Epithelial cell of esophagus (primary cell): ENCODE measurements around the gene ZSCAN5B.
"Not testable (repeated sequence)": the region's sequence is repeated elsewhere in the genome, so short reads cannot be mapped to it uniquely, and the experiment has no call there.

Experiments
- DNase-seq: peaks from one replicate; pipeline ENCODE4 v3.0.0; 2010; ENCODE audit warnings: low read depth
- H3K4me3 ChIP-seq: 2 replicates; pipeline ENCODE4 v1.5.1; 2011; ENCODE audit warnings: mild to moderate bottlenecking, low read length, control low read depth
- TF ChIP-seq, protein P1 (sequence below): IDR thresholded peaks from 2 replicates; pipeline ENCODE4 v1.5.1; 2011; ENCODE audit warnings: low read depth, mild to moderate bottlenecking, low read length, control low read depth, inconsistent platforms; ENCODE audit not compliant: insufficient read depth; ENCODE audit errors: missing control alignments

The ZSCAN5B gene

DNA sequence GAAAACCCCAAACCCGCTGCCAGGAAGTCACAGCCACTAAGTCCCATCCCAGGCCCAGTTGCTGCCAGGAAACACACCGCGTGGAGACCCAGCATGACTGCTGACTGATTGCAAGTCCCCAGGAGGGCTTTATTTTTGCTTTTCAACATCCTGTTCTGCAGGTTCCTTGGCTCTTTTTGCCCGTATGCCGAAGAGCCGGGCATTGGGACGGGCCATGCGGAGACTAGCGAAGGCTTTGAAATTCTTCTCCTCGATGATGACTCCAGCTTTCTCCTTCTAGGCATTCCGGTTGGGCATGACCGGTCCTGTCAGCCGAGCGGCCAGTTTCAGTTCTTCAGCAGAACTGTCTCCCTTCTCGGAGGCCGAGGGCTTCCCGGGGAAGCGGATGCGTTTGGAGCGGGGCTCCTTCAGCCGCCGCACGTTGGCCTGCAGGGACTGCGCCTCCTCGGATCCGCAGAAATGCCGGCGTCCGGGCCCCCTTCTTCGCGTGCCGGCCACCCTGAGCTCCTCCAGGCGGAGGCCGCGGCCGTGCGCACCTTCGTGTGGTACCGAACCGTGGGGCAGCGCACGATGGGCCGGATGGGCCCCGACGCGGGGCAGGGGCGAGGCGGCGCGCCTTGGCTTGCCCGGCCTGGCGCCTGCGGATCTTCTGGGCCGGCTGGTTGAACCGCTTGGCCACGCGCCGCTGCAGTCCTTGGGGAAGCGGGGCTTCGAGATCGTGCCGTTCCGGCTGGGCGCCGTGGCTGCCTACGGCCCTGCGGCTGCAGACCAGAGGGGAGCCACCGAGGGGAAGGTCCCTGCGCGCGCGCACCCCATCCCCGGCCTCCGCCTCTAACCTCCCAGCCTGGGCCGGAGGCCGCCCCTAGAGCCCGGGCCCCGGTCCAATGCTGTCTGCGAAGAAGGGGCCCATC is 19.7 kb upstream of the ZSCAN5B start:
- peak overlapping the region; percentile 36 for H3K4me3 ChIP-seq
- TF ChIP-seq, protein P1, sequence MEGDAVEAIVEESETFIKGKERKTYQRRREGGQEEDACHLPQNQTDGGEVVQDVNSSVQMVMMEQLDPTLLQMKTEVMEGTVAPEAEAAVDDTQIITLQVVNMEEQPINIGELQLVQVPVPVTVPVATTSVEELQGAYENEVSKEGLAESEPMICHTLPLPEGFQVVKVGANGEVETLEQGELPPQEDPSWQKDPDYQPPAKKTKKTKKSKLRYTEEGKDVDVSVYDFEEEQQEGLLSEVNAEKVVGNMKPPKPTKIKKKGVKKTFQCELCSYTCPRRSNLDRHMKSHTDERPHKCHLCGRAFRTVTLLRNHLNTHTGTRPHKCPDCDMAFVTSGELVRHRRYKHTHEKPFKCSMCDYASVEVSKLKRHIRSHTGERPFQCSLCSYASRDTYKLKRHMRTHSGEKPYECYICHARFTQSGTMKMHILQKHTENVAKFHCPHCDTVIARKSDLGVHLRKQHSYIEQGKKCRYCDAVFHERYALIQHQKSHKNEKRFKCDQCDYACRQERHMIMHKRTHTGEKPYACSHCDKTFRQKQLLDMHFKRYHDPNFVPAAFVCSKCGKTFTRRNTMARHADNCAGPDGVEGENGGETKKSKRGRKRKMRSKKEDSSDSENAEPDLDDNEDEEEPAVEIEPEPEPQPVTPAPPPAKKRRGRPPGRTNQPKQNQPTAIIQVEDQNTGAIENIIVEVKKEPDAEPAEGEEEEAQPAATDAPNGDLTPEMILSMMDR = no peak
- DNase-seq = peak; percentile 93

DNA sequence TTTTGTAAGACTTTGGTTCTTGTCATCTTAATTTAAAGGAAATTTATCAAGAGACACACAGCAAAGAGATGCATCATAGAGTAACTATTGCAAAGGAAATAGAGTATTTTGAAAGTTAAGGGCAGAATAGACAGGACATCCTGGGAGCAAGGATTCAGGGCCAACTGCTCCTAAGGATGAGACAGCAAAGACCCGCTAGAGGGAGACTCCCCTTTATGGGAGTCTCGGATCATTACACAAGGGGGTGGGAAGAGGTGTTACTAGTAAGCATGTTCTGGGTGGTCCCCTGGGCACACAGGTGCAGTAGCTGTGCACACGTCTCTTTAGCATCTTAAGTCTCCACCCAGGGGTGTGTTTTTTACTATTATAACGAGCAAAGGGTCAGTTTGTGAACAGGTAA is 14.1 kb upstream of the ZSCAN5B start:
- H3K4me3 ChIP-seq = no peak overlapping the region
- TF ChIP-seq, protein P1 = no peak
- DNase-seq = no peak

DNA sequence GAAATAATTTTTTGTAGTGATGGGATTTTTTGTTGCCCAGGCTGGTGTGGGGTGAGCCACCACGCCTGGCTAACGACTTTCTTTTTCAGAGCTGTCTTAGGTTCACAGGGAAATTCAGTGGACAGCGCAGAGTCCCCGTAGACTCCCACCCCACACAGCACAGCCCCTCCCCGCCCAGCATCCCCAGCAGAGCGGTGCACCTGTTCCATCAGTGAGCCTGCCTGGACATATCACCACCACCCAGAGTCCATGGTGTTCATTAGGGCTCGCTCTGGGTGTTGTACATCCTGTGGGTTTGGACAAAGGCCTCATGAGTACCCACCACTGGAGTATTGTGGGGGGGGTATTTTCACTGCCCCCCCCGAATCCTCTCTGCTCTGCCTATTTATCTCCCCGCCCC is 12.5 kb upstream of the ZSCAN5B start:
- DNase-seq = not testable (repeated sequence)

DNA sequence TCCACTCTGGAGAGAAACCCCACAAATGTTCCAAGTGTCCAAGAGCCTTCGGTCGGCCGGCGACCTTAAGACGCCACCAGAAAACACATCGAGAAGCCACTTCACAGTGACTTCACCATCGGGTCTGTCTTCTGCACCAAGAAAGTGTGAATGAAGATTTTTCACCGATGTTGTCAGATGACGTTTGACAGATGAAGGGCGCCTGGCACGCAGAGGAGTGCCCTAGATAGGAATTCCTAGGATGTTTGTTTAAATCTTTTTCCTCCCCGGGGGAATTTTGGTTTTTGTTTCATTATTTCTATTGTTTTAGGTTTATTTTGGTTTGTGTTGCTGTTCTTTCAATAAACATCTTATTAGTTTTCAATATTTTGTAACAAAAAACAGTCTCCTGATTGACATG is 11.5 kb upstream of the ZSCAN5B start:
- DNase-seq = no peak
- TF ChIP-seq, protein P1 = no peak

More for the DNA sequence above, 12.5 kb upstream of the ZSCAN5B start:
- not testable (repeated sequence) for H3K4me3 ChIP-seq

DNA sequence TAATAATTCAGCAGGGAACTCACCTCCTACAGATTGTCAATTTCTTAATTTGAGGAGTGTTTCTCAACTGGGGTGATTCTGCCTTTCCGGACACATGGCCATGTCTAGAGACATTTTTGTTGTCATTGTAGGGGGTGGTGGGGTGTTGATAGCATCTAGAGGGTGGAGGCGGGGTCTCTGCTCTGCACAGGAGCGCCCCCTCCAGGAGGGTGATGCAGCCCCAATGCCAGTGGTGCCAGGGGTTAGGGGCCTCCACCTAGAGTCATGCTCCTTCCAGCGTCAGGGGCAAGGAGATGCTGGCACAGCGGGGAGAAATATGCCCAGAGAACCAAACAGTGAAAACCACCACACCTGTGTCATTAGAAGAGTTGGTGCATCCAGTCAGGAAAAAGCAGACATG is 10.0 kb upstream of the ZSCAN5B start:
- not testable (repeated sequence) for DNase-seq, H3K4me3 ChIP-seq

More for the DNA sequence above, 11.5 kb upstream of the ZSCAN5B start:
- no peak overlapping the region for H3K4me3 ChIP-seq

DNA sequence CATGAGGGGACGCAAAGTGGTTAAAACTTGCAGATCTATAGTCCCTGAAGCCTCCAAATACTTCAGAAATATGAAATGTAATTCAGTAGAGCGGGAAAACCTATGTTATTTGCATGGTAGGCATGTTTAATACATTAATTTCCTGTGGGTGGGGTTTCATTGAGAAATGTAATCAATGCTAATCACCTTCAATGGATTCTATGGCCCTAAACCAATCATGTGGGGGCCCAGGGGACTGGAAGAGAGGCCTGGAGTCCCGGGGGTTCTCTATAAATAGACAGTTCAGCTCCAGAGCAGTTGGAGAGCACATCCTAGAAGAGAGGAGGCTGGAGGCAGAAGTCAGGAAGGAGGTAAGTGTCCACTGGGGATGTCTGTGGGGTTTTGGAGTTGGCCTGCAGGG is 4.4 kb upstream of the ZSCAN5B start, which contains the start of gene ZSCAN5C:
Gene ZSCAN5C (plus strand): TSS at position 301 of the 400 bp plus-strand sequence. CDS start 3,641 bp downstream, outside the sequence.
- no peak within 1 kb of the TSS for H3K4me3 ChIP-seq
- DNase-seq = no peak
- TF ChIP-seq, protein P1 = no peak

DNA sequence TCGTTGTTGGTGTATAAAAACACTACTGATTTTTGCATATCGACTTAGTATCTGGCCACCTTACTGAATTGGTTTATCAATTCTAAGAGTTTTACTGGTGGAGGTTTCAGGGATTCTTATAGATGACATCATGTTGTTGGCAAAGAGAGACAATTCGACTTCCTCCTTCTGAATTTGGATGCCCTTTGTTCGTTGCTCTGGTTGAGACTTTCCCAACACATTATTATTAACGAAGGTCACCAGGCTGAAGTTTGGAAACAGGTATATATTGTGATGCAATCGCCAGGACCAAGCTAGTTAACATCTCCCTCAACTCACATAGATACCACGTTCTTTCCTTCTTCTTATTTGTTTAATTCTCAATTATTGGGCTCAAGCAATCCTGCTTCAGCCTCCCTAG is 2.1 kb upstream of the ZSCAN5B start:
- no peak overlapping the region for H3K4me3 ChIP-seq
- no peak for DNase-seq
- TF ChIP-seq, protein P1 = no peak
